Measurements from ENCODE around the gene CAND1.

Gene CAND1

DNA sequence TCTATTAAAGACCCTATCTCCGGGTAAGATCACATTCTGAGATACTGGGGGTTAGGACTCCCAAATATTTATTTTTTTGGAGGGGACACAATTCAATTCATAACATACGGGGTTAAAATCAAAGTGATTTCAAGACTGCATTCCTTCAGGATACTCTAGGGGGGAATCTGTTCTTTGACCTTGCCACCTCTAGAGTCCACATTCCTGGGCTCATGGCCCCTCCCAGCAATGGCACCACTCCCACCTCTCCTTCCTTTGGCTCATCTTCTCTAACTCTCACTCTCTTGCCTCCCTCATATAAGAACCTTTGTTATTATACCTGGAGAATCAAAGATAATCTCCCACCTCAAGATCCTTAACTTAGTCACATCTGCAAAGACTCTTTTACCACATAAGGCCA, 79.5 kb downstream of the CAND1 start:
- no peak for DNase-seq

DNA sequence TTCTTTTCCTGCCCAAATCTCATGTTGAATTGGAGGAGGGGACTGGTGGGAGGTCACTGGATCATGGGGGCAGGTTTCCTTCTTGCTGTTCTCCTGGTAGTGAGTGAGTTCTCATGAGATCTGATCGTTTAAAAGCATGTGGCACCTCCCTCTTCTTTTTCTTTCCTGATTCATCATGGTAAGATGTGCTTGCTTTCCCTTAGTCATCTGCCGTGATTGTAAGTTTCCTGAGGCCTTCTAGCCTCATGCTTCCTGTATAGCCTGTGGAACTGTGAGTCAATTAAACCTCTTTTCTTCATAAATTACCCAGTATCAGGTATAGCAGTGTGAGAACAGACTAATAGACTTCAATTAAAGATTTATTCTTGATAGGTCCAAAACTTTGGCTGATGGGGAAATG, 83.5 kb downstream of the CAND1 start:
- DNase-seq = no peak

DNA sequence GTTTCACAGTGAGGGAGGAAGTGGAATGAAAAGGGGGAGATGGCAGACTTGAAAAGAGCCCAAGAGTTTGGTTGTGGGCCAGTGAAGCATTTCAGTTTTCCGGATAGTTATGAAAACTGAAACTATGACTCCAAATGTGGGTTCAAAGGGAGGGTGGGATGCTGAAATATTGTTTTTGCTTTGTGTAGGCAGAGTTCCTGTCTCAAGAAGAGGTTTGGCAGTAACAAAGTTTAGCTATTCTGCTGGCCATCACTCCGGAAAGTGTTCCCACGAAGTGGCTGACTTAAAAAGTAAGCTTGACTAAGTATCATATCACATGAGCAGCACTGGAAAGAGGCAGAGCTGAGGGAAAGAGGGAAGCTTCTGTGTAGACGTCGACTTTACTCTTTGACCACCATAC, 85.2 kb downstream of the CAND1 start:
- DNase-seq = no peak

DNA sequence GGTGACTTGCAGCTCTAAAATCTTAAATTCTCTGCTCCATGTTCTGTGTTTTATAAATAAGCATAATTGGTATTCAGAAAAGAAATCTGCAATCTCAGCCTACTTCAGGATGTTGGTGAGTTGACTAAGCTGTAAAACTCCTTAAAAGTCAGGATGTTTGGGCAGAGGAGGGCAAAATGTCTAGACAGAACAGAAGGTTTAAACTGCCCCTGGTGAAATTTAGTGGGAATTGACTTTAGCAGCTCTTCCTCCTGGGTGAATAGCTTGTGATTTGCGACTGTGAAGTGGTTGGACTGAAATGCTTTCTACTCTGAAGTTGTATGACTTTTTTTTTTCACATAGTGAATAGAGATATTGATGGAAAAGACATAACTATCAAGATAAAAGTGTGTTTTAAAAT, 85.8 kb downstream of the CAND1 start:
- no peak for DNase-seq

DNA sequence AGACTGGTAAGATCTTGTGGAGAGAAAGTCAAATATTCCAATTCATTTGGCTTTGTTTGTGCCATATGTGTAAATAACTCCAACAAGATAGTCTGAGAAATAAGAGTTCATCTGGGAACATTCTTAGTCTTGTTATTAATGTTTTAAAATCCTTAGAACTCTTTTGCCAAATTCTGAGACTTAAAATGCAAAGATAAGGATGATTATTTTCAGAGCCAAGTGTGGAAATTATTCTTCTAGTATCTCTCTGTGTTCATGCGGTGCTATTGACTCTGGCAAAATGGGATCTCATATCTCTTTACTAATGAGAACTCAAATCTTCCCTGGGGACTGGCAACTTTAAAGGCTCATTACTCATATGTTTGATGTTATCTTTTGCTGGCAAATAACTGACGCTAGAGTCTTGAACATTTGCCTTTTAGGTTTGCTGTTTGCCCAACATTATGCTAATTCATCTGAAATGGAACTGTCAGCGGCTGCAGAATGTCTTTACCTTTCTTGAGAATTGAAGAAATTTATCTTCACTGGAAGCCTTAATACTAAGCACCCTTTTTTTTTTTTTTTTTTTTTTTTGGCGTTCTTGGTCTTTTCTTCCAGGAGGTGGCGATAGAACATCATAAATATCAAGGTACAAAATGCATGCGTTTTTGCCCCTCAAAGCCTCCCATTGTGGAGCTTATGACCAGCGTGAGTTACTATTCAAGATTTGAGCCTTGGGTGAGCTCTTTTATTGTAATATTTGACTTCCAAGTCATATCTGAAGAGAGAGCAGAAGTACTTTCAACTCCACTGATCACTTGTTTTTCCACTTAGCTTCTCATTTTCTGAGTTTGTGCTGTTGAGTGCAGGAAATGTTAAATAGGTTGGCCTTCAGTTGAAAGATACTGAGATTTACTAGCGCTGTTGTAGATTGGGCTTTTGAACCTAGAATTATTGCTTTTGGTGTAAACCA, 86.5 kb downstream of the CAND1 start:
- peak; percentile 81 for DNase-seq

DNA sequence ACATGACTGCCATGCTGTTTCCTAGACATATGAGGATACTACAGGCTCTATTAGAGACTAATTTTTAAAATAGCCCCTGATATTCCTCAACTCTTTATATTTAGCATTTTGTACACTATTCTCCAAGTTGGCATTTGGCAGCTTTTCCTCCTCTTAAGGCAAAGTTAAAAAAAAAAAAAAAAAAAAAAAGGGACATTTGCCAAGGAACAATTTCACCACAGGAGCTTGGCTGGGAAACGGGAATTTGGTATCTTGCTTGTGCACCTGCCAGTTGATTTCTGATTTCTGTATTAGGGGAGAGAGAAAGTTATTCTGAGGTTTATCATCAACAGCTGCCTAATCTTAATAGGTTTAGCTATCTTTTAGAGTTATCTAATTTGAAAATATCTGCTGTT, 87.2 kb downstream of the CAND1 start:
- DNase-seq = peak; percentile 56

DNA sequence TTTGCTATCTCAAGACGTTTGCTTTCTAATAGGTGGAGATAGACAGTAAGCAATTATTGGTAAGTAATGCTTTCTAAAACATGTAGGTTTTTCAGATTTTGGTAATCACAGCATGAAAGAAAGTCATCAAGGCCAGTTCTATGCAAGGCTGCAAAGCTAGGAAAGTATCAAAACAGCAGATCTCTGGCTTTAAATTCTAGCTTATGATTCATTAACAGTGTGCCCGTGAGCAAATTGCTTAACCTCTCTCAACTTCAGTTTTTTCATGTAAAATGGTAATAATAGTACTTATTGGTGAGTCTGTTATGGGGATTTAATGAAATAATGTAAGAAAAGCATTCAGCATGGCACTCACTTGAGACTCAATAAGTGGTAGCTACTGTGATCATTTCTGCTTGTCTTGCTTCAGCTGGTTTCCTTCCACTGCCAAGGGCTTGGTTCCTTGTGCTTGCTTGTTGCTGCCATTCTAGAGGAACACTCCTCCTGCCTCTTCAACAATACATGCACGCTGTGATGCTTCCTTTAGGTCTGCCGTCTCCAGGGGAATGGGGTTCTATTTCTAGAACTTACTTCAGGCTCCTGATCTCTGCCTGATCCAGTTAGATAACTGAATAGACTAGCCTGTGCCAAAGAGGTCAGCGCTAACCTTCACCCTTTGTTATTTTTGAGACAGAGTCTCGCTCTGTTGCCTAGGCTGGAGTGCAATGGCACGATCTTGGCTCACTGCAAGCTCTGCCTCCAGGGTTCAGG, 88.4 kb downstream of the CAND1 start:
- DNase-seq = no peak

DNA sequence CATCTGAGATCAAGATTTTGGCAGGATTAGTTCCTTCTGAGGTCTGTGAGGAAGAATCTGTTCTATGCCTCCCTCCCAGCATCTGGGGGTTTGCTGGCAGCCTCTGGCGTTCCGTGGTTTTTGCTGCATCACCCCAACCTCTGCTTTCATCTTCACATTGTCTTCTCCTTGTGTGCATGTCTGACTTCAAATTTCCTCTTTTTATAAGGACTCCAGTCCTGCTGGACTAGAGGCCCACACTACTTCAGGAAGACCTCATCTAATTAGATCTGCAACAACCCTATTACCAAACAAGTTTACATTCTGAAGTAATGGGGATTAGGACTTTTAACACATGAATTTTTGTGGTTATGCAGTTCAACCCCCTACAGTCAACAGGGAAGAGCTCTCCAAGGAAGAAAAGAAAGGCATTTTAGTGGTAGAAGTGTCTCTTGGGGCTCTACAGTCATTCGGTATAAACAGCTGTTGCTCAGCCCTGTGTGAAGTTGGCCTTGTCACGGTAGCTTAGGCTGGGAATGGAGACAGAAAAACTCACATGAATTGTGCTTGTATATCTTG, 89.7 kb downstream of the CAND1 start:
- DNase-seq = peak; percentile 6

DNA sequence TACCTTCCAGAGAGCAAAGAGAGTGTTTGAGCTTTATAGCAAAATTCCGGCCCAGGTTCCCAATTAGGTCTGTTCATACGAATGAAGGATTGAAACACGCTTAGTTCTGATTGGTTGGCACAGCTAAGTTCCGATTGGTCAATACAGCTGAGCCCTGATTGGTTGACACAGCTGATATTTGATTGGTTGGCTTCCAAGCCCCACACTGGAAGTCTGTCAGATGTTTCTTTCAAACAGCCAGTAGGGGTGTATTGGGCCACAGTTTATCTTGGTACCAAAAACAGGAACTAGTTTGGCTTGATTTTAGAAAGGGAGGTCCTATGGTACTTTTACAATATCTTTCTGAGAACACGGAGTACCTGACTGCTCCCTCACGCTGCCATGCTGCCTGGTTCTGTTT, 93.4 kb downstream of the CAND1 start:
- no peak for DNase-seq

DNA sequence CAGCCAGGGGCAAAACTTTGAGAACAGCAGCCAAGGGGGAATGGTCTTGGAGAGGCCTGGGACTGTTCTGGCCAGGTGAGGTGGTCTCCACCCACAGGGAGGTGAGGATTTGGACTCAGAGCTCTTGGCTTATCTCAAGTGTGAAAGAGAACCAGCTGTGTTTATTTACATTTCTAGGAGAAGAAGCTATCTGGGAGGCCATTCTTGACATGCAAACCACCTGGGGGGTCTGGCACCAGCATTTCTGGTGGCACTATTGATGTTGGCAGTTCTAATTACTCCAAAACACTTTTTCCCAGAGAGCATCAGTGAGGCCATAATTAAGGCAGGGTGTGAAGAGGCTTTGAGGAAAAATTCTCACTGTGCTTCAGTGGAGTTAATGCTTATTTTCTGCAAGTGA, 95.1 kb downstream of the CAND1 start:
- no peak for DNase-seq

DNA sequence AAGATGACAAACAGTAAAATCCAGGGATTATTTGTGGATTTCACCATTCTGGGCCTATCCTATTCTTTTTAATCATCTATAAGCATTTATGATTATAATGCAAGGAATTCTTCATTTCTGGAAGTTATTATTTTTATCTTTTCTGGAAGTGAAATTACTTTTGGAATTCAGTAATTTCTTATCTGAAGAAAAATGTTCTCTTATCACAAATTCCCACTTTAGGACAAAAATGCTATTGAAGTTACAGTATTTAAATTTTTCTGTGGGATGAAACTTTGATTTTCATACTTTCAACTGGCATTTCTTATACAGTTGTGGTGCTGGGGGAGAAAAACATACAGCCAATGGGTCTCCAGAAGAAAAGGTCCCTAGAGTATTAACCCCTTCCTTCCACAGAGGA, 96.0 kb downstream of the CAND1 start:
- no peak for DNase-seq

DNA sequence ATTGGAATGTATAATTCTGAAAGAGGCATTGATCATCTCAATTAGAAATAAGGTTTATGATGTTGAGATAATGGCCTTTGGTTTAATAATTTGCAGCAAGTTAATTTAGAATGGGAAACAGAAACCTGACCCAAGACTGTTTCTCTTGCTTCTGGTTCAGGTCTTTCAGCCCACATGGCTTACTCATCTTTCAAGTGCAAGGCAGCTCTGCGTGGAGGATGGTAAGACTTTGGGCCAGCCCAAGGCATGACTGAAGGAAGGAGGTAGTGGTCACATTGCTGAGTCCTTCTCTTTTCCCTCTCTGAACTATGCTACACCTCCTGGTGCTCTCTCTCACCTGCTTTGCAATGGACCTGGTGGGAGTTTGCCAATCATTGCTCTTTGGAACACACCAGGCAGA, 98.7 kb downstream of the CAND1 start:
- DNase-seq = no peak

All from NCI-H1092 treated with DMSO at 0.1 percent for 48 hours (cell line).